Vagina (tissue), 2 donors: ENCODE data around the gene TMEM63B. TPM values are rescaled to one million over a fixed set of nuclear protein-coding genes. Genes with fewer than 3 reads are reported as not detected.
"Not testable (repeated sequence)": the region's sequence is repeated elsewhere in the genome, so short reads cannot be mapped to it uniquely, and the experiment has no call there.

Source experiments
- DNase-seq, 2 donors: peaks; one replicate each; pipeline ENCODE4 v3.0.0-alpha.2; 2017; ENCODE audit errors: extremely low spot score in 2 of 2
- H3K27ac ChIP-seq: fragments of 200-600 bp; sonication (generic); one replicate; pipeline ENCODE4 v1.5.1; 2019
- H3K27me3 ChIP-seq: fragments of 200-600 bp; sonication (generic); one replicate; pipeline ENCODE4 v1.5.1; 2019
- H3K36me3 ChIP-seq, 2 donors: fragments of 200-600 bp; sonication (generic); one replicate each; pipeline ENCODE4 v1.5.1; 2017 to 2019
- H3K4me1 ChIP-seq: fragments of 200-600 bp; sonication (generic); one replicate; pipeline ENCODE4 v1.5.1; 2019
- H3K4me3 ChIP-seq, 2 donors: fragments of 200-600 bp; sonication (generic); 1 replicate in 1 of 2; 2 replicates in 1 of 2; pipeline ENCODE4 v1.5.1; 2016 to 2019
- H3K9me3 ChIP-seq: fragments of 200-600 bp; sonication (generic); one replicate; pipeline ENCODE4 v1.5.1; 2019
- CTCF ChIP-seq, 3 experiments: fragments of 450-650 bp in 2 of 3; fragments of 200-600 bp in 1 of 3; sonication (generic) in 1 of 3; IDR thresholded peaks; one replicate each; pipeline ENCODE4 v1.5.1; 2017 to 2019; ENCODE audit warnings: antibody characterized with exemption in 3 of 3, mild to moderate bottlenecking in 2 of 3, moderate library complexity in 2 of 3
- POLR2A ChIP-seq, 2 donors: fragments of 450-650 bp; IDR thresholded peaks; one replicate each; pipeline ENCODE4 v1.6.1; 2017; ENCODE audit warnings: antibody characterized with exemption in 2 of 2, mild to moderate bottlenecking in 2 of 2, moderate library complexity in 2 of 2
- POLR2AphosphoS5 ChIP-seq, 2 donors: sonication (generic); formaldehyde crosslinking; IDR thresholded peaks; one replicate each; pipeline ENCODE4 v1.9.0; 2017; ENCODE audit warnings: antibody characterized with exemption in 2 of 2, mild to moderate bottlenecking in 2 of 2, low read depth in 1 of 2; ENCODE audit not compliant: insufficient read depth in 1 of 2
- intact Hi-C: fragments of 100-400 bp; cut with DNase I; formaldehyde crosslinking; loops from one replicate; pipeline ENCODE4 v1.15.1; 2023
- total RNA-seq: library from RNA; depleted of rRNA; stranded (reverse); fragments of >200 nt; gene quantifications from one replicate; pipeline ENCODE4 v1.2.3, GENCODE V29; 2016

The TMEM63B gene
- total RNA-seq, 1 donor from 2014 or later: 32.4 TPM

- TF ChIP-seq CTCF (IDR thresholded peaks at IDR 0.05) (no peak), POLR2A (IDR thresholded peaks at IDR 0.05) (no peak), POLR2AphosphoS5 (IDR thresholded peaks at IDR 0.05; ENCODE audit: insufficient read depth in 1 of 2, low read depth in 1 of 2) (no peak)
- no peak for DNase-seq
- Histone ChIP-seq H3K4me3 (no peak overlapping the region), H3K9me3 (no peaks in the 10 kb centered on the region), H3K4me1 (no peaks in the 10 kb centered on the region), H3K27me3 (no peaks in the 10 kb centered on the region), H3K36me3 (no peaks in the 10 kb centered on the region), H3K27ac (no peak overlapping the region)
- intact Hi-C loops: no loop called here
These were observed 42.1 kb upstream of the TMEM63B start for GRCh38 chr6:44085219-44085618.

- H3K36me3 ChIP-seq: no peaks in the 10 kb centered on the region
- TF ChIP-seq POLR2AphosphoS5 (IDR thresholded peaks at IDR 0.05; ENCODE audit: insufficient read depth in 1 of 2, low read depth in 1 of 2) (no peak), CTCF (IDR thresholded peaks at IDR 0.05) (no peak), POLR2A (IDR thresholded peaks at IDR 0.05) (no peak)
- DNase-seq: no peak
- H3K4me1 ChIP-seq: no peaks in the 10 kb centered on the region
- no peaks in the 10 kb centered on the region for H3K27me3 ChIP-seq
- intact Hi-C loops: no loop called here
- H3K9me3 ChIP-seq: no peaks in the 10 kb centered on the region
- no peak overlapping the region for H3K27ac ChIP-seq
- H3K4me3 ChIP-seq: no peak overlapping the region
These were observed 40.3 kb upstream of the TMEM63B start for GRCh38 chr6:44086931-44087574.

- H3K27ac ChIP-seq: no peak overlapping the region
- TF ChIP-seq CTCF (IDR thresholded peaks at IDR 0.05) (no peak), POLR2AphosphoS5 (IDR thresholded peaks at IDR 0.05; ENCODE audit: insufficient read depth in 1 of 2, low read depth in 1 of 2) (no peak), POLR2A (IDR thresholded peaks at IDR 0.05) (no peak)
- H3K36me3 ChIP-seq: no peaks in the 10 kb centered on the region
- H3K9me3 ChIP-seq: no peaks in the 10 kb centered on the region
- intact Hi-C loops: no loop called here
- H3K27me3 ChIP-seq: no peaks in the 10 kb centered on the region
- H3K4me3 ChIP-seq: no peak overlapping the region
- H3K4me1 ChIP-seq: no peaks in the 10 kb centered on the region
- no peak for DNase-seq
These were observed 39.7 kb upstream of the TMEM63B start for GRCh38 chr6:44087623-44088022.

GRCh38 chr6:44088827-44089590 lies 38.3 kb upstream of the TMEM63B start:
- Histone ChIP-seq H3K4me3 (no peak overlapping the region), H3K27ac (no peak overlapping the region), H3K4me1 (no peaks in the 10 kb centered on the region), H3K36me3 (no peaks in the 10 kb centered on the region), H3K27me3 (no peaks in the 10 kb centered on the region), H3K9me3 (no peaks in the 10 kb centered on the region)
- DNase-seq: no peak
- intact Hi-C loops: no loop called here
- TF ChIP-seq POLR2AphosphoS5 (IDR thresholded peaks at IDR 0.05; ENCODE audit: insufficient read depth in 1 of 2, low read depth in 1 of 2) (no peak), POLR2A (IDR thresholded peaks at IDR 0.05) (no peak), CTCF (IDR thresholded peaks at IDR 0.05) (no peak)

- Histone ChIP-seq H3K36me3 (no peaks in the 10 kb centered on the region), H3K4me3 (no peak overlapping the region), H3K9me3 (no peaks in the 10 kb centered on the region), H3K4me1 (no peaks in the 10 kb centered on the region), H3K27me3 (no peaks in the 10 kb centered on the region), H3K27ac (no peak overlapping the region)
- intact Hi-C loops: loop anchor here (10.0 kb wide), 1 partner anchor 234 kb away; no protein-coding TSS in a partner anchor
- TF ChIP-seq POLR2A (IDR thresholded peaks at IDR 0.05) (no peak), CTCF (IDR thresholded peaks at IDR 0.05) (no peak), POLR2AphosphoS5 (IDR thresholded peaks at IDR 0.05; ENCODE audit: insufficient read depth in 1 of 2, low read depth in 1 of 2) (no peak)
- no peak for DNase-seq
These were observed 36.9 kb upstream of the TMEM63B start for GRCh38 chr6:44090465-44090864.

GRCh38 chr6:44091356-44091755 lies 36.0 kb upstream of the TMEM63B start:
- not testable (repeated sequence) for DNase-seq, H3K36me3 ChIP-seq, H3K27ac ChIP-seq, H3K27me3 ChIP-seq, H3K4me3 ChIP-seq, H3K4me1 ChIP-seq, H3K9me3 ChIP-seq
- intact Hi-C loops: loop anchor here (10.0 kb wide), 1 partner anchor 233 kb away; no protein-coding TSS in a partner anchor
